ENCODE measurements around the gene PTPRR.

Gene PTPRR

DNA sequence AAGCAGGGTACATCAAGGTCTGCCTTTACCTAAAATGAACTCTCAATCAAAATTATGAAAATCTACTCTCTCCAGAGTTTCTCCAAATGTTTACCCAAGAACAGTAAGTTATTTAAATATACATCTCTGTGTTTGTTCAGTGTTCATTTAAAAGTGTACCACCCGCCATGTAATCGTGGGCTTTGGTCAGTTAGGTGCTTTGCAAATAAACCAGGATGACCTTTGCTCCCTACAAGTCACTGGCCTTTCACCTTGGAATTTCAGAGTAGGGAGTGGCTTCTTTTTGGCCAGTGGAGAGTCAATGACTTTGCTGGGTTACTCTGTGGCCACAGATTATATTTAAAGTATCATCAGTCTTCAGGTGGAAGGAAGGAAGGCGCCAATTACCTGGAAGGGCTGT is 208.7 kb downstream of the PTPRR start:
- no CpG with 5 or more reads among the region's 3 CpGs for WGBS (ENCODE audit: insufficient coverage, insufficient read length)
- Histone ChIP-seq H3K4me3 (ENCODE audit: low read length) (no peak overlapping the region), H3K36me3 (ENCODE audit: control insufficient read depth, insufficient read depth, low read length) (no peaks in the 10 kb centered on the region), H3K27ac (ENCODE audit: low read length) (no peak overlapping the region), H3K27me3 (ENCODE audit: control insufficient read depth, insufficient read depth, low read length) (no peaks in the 10 kb centered on the region), H3K4me1 (ENCODE audit: control insufficient read depth, insufficient read depth, low read length) (peaks cover 2% of the 10 kb centered on the region; the same call in 1 of the 2 replicates), H3K9me3 (ENCODE audit: control insufficient read depth, insufficient read depth, low read length) (no peaks in the 10 kb centered on the region)
- DNase-seq (ENCODE audit: low read depth, low spot score), result no peak

DNA sequence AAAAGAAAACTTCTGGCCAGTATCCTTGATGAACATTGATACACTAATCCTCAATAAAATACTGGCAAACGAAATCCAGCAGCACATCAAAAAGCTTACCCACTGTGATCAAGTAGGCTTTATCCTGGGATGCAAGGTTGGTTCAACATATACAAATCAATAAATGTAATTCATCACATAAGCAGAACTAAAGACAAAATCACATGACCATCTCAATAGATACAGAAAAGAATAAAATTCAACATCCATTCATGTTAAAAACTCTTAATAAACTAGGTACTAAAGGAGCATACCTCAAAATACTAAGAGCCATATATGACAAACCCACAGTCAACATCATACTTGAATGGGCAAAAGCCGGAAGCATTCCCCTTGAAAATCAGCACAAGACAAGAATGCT is 211.5 kb downstream of the PTPRR start:
- no peaks in the 10 kb centered on the region for H3K36me3 ChIP-seq (ENCODE audit: control insufficient read depth, insufficient read depth, low read length)
- H3K27ac ChIP-seq (ENCODE audit: low read length), result no peak overlapping the region
- no peak overlapping the region for H3K4me3 ChIP-seq (ENCODE audit: low read length)
- no peaks in the 10 kb centered on the region for H3K9me3 ChIP-seq (ENCODE audit: control insufficient read depth, insufficient read depth, low read length)
- H3K4me1 ChIP-seq (ENCODE audit: control insufficient read depth, insufficient read depth, low read length), result no peaks in the 10 kb centered on the region
- no peak for DNase-seq (ENCODE audit: low read depth, low spot score)
- H3K27me3 ChIP-seq (ENCODE audit: control insufficient read depth, insufficient read depth, low read length), result no peaks in the 10 kb centered on the region
- WGBS (ENCODE audit: insufficient coverage, insufficient read length), result no CpG with 5 or more reads among the region's 2 CpGs

DNA sequence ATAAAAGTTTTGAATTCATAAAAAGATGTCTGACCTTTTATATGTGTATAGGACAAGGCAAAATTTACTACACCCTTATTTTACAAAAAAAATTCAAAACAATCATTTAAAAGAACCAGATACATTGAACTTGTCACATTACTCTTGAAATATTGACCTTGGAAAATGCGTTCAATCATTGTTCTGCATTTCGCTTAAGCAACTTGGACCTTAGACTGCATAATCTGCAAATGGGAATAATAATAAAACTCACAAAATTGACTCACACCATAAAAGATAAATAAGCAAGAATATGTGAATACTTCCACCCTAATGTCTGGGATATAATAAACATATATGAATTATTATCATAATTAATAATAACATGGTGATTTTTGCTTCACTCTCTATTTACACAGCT is 213.9 kb downstream of the PTPRR start:
- no CpG with 5 or more reads among the region's 2 CpGs for WGBS (ENCODE audit: insufficient coverage, insufficient read length)
- no peak for DNase-seq (ENCODE audit: low read depth, low spot score)
- Histone ChIP-seq H3K36me3 (ENCODE audit: control insufficient read depth, insufficient read depth, low read length) (no peaks in the 10 kb centered on the region), H3K9me3 (ENCODE audit: control insufficient read depth, insufficient read depth, low read length) (no peaks in the 10 kb centered on the region), H3K4me3 (ENCODE audit: low read length) (no peak overlapping the region), H3K27me3 (ENCODE audit: control insufficient read depth, insufficient read depth, low read length) (no peaks in the 10 kb centered on the region), H3K27ac (ENCODE audit: low read length) (no peak overlapping the region), H3K4me1 (ENCODE audit: control insufficient read depth, insufficient read depth, low read length) (no peaks in the 10 kb centered on the region)

DNA sequence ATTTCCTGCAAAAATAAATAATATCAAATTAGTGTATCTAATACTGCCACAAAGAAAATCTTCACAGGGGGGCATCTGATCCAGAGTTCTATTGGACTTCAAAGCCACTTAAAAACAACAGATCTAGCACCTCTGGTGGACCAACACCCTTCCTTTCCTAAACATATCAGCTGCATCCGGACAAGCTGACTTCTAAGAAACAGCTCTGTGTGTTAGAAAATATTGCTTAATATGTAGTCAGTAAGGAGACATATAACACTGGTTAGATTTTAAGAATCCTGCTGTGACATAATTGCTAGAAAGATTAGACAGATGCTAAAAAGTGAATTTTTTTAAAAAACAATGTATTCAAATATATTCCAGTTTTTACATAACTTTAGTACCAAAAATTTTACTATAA is 222.2 kb downstream of the PTPRR start:
- Histone ChIP-seq H3K27me3 (ENCODE audit: control insufficient read depth, insufficient read depth, low read length) (no peaks in the 10 kb centered on the region), H3K9me3 (ENCODE audit: control insufficient read depth, insufficient read depth, low read length) (no peaks in the 10 kb centered on the region), H3K4me3 (ENCODE audit: low read length) (no peak overlapping the region), H3K36me3 (ENCODE audit: control insufficient read depth, insufficient read depth, low read length) (no peaks in the 10 kb centered on the region), H3K4me1 (ENCODE audit: control insufficient read depth, insufficient read depth, low read length) (no peaks in the 10 kb centered on the region), H3K27ac (ENCODE audit: low read length) (no peak overlapping the region)
- no peak for DNase-seq (ENCODE audit: low read depth, low spot score)
- no CpG with 5 or more reads among the region's 1 CpG for WGBS (ENCODE audit: insufficient coverage, insufficient read length)

DNA sequence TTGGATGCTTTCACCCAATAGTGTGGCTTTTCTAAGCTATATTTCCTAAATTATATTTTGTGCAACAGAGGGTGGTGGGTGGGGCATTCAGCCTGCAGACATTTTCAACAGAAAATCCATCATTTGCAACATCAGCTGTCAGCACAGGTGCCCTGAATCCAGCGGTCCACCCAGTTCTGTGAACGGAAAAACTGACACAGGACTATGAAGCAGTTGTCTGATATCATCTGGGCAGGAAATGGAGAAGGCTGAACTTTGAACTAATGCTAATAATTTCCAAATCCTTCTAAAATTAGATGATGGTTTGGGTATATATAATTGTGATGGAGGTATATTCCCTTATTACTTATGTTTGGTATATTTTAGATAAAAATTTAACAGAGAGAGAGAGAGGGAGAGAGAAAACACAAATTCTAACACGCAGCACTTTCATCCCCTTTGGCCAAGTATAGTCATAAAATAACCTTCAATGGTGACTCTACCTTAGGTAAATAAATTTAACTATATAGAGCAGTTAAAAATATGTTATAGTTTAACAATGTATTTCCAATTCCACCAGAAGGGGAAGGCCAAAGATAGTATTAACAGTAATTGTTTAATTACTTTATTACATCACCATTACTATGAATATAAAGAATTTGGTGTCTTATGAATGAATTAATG is 225.0 kb downstream of the PTPRR start:
- H3K4me1 ChIP-seq (ENCODE audit: control insufficient read depth, insufficient read depth, low read length), result peaks cover 2% of the 10 kb centered on the region; the same call in 1 of the 2 replicates
- no peak overlapping the region for H3K27ac ChIP-seq (ENCODE audit: low read length)
- DNase-seq (ENCODE audit: low read depth, low spot score), result no peak
- no peak overlapping the region for H3K4me3 ChIP-seq (ENCODE audit: low read length)
- WGBS (ENCODE audit: insufficient coverage, insufficient read length), result no CpG with 5 or more reads among the region's 3 CpGs
- H3K36me3 ChIP-seq (ENCODE audit: control insufficient read depth, insufficient read depth, low read length), result no peaks in the 10 kb centered on the region
- H3K9me3 ChIP-seq (ENCODE audit: control insufficient read depth, insufficient read depth, low read length), result no peaks in the 10 kb centered on the region
- H3K27me3 ChIP-seq (ENCODE audit: control insufficient read depth, insufficient read depth, low read length), result no peaks in the 10 kb centered on the region

GRCh38 chr12:70692681-70693288 is 227.8 kb downstream of the PTPRR start:
- Histone ChIP-seq H3K36me3 (ENCODE audit: control insufficient read depth, insufficient read depth, low read length) (no peaks in the 10 kb centered on the region), H3K9me3 (ENCODE audit: control insufficient read depth, insufficient read depth, low read length) (no peaks in the 10 kb centered on the region), H3K4me3 (ENCODE audit: low read length) (no peak overlapping the region), H3K4me1 (ENCODE audit: control insufficient read depth, insufficient read depth, low read length) (peaks cover 3% of the 10 kb centered on the region; the same call in 1 of the 2 replicates), H3K27me3 (ENCODE audit: control insufficient read depth, insufficient read depth, low read length) (no peaks in the 10 kb centered on the region), H3K27ac (ENCODE audit: low read length) (no peak overlapping the region)
- DNase-seq (ENCODE audit: low read depth, low spot score), result no peak

- no peak for DNase-seq (ENCODE audit: low read depth, low spot score)
- Histone ChIP-seq H3K4me3 (ENCODE audit: low read length) (no peak overlapping the region), H3K36me3 (ENCODE audit: control insufficient read depth, insufficient read depth, low read length) (no peaks in the 10 kb centered on the region), H3K27ac (ENCODE audit: low read length) (no peak overlapping the region), H3K4me1 (ENCODE audit: control insufficient read depth, insufficient read depth, low read length) (peaks cover 3% of the 10 kb centered on the region; the same call in 1 of the 2 replicates), H3K9me3 (ENCODE audit: control insufficient read depth, insufficient read depth, low read length) (no peaks in the 10 kb centered on the region), H3K27me3 (ENCODE audit: control insufficient read depth, insufficient read depth, low read length) (no peaks in the 10 kb centered on the region)
- WGBS (ENCODE audit: insufficient coverage, insufficient read length), result no CpG with 5 or more reads among the region's 5 CpGs
Measured at GRCh38 chr12:70691018-70691672, 229.4 kb downstream of the PTPRR start.

DNA sequence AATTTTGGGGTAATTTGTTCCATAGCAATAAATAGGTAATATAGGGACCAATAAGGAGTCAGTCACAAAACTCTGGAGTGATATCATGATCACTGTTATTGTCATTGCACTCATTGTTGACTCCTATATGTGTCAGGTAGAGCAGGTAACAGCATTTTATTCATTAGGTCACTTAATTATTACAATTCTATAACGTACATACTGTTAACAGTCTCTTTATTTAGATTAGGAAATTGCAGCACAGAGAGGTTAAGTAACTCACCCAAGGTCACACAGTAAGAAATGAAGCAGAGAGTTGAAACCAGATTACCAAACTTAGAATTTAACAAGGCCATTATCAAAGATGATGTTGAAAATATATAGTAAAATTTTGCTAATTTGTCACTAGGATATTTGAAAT is 233.6 kb downstream of the PTPRR start:
- WGBS (ENCODE audit: insufficient coverage, insufficient read length), result no CpG with 5 or more reads among the region's 1 CpG
- DNase-seq (ENCODE audit: low read depth, low spot score), result no peak

GRCh38 chr12:70686299-70686698 is 234.2 kb downstream of the PTPRR start:
- no peaks in the 10 kb centered on the region for H3K36me3 ChIP-seq (ENCODE audit: control insufficient read depth, insufficient read depth, low read length)
- no peaks in the 10 kb centered on the region for H3K9me3 ChIP-seq (ENCODE audit: control insufficient read depth, insufficient read depth, low read length)
- no CpG with 5 or more reads among the region's 2 CpGs for whole genome bisulfite sequencing (ENCODE audit: insufficient coverage, insufficient read length)
- H3K27ac ChIP-seq (ENCODE audit: low read length), result no peak overlapping the region
- H3K4me1 ChIP-seq (ENCODE audit: control insufficient read depth, insufficient read depth, low read length), result peaks cover 2% of the 10 kb centered on the region; the same call in 1 of the 2 replicates
- H3K4me3 ChIP-seq (ENCODE audit: low read length), result no peak overlapping the region
- H3K27me3 ChIP-seq (ENCODE audit: control insufficient read depth, insufficient read depth, low read length), result no peaks in the 10 kb centered on the region
- DNase-seq (ENCODE audit: low read depth, low spot score), result no peak

More for the DNA sequence above, 233.6 kb downstream of the PTPRR start:
- H3K4me3 ChIP-seq (ENCODE audit: low read length), result no peak overlapping the region
- H3K27me3 ChIP-seq (ENCODE audit: control insufficient read depth, insufficient read depth, low read length), result no peaks in the 10 kb centered on the region
- H3K36me3 ChIP-seq (ENCODE audit: control insufficient read depth, insufficient read depth, low read length), result no peaks in the 10 kb centered on the region
- H3K9me3 ChIP-seq (ENCODE audit: control insufficient read depth, insufficient read depth, low read length), result no peaks in the 10 kb centered on the region
- no peak overlapping the region for H3K27ac ChIP-seq (ENCODE audit: low read length)
- peaks cover 2% of the 10 kb centered on the region; the same call in 1 of the 2 replicates for H3K4me1 ChIP-seq (ENCODE audit: control insufficient read depth, insufficient read depth, low read length)

DNA sequence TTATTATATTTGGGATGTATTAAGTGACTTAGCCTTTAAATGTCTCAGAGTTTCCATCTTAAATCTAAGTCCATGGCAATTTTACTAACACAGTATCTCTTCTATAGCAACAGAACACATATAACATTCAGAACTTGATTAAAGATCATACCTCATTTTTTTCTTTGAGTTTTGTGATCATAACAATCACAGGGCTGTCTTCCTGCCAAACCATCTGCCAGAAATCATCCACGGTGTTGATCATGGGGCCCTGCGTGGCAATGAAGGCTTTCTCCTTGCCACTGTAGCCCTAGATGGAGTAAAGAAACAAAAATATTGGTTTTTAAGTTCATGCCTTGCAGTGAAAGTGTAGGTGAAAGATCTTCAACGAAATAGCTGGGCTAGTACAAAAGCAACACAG is 236.6 kb downstream of the PTPRR start:
- H3K36me3 ChIP-seq (ENCODE audit: control insufficient read depth, insufficient read depth, low read length), result no peaks in the 10 kb centered on the region
- no peaks in the 10 kb centered on the region for H3K4me1 ChIP-seq (ENCODE audit: control insufficient read depth, insufficient read depth, low read length)
- no CpG with 5 or more reads among the region's 3 CpGs for WGBS (ENCODE audit: insufficient coverage, insufficient read length)
- no peaks in the 10 kb centered on the region for H3K9me3 ChIP-seq (ENCODE audit: control insufficient read depth, insufficient read depth, low read length)
- H3K27ac ChIP-seq (ENCODE audit: low read length), result no peak overlapping the region
- H3K4me3 ChIP-seq (ENCODE audit: low read length), result no peak overlapping the region
- H3K27me3 ChIP-seq (ENCODE audit: control insufficient read depth, insufficient read depth, low read length), result no peaks in the 10 kb centered on the region
- DNase-seq (ENCODE audit: low read depth, low spot score), result no peak

Measured in iPS DF 6.9 (cell line).